Measurements from ENCODE around the gene NIPAL1.

GRCh38 chr4:48079972-48080391, 63.4 kb downstream of the NIPAL1 start:
- TF ChIP-seq CTCF (IDR thresholded peaks at IDR 0.05; ENCODE audit: borderline replicate concordance, extremely low read depth, low read length, poor library complexity, severe bottlenecking), result no peak
- TF ChIP-seq EZH2 (IDR thresholded peaks at IDR 0.05; ENCODE audit: borderline replicate concordance, low read depth, low read length, severe bottlenecking), result no peak

Data from DND-41 (cell line).